Gastrocnemius medialis (tissue), 4 donors: ENCODE measurements around the gene KIF26B.

Source experiments
- POLR2A ChIP-seq, 2 donors: fragments of 450-650 bp; IDR thresholded peaks; one replicate each; pipeline ENCODE4 v1.6.1; 2017; ENCODE audit warnings: antibody characterized with exemption in 2 of 2, mild to moderate bottlenecking in 2 of 2, moderate library complexity in 2 of 2
- TF ChIP-seq, protein P1 (sequence below), 5 experiments: fragments of 450-650 bp in 3 of 5; fragments of 200-600 bp in 2 of 5; sonication (generic) in 2 of 5; IDR thresholded peaks in 4 of 5; conservative IDR thresholded peaks in 1 of 5; 1 replicate in 4 of 5; 2 replicates in 1 of 5; pipeline ENCODE4 v1.5.1; 2016 to 2019; ENCODE audit warnings: antibody characterized with exemption in 5 of 5, mild to moderate bottlenecking in 3 of 5, moderate library complexity in 3 of 5

DNA sequence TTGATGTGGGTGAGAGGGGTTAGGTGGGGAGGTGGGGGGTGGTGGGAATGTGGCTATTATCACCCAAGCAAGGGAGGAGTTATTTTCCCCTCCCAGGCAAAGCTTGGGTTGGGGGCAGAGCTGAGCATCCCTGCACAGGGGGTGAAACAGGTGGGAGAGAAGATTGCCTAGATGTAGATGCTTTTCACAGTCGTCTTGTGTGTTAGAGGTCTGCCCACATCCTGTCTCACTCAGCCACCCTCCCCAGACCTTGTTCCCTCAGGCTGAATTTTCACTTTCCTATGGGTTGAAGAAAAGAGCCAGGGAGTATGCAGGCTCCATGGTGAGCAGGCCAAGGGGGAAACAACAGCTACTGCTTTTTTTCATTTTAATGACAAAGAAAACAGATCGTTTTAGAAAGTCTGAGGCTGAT, 223.5 kb downstream of the KIF26B start:
- TF ChIP-seq POLR2A (IDR thresholded peaks at IDR 0.05), result no peak
- TF ChIP-seq, protein P1, sequence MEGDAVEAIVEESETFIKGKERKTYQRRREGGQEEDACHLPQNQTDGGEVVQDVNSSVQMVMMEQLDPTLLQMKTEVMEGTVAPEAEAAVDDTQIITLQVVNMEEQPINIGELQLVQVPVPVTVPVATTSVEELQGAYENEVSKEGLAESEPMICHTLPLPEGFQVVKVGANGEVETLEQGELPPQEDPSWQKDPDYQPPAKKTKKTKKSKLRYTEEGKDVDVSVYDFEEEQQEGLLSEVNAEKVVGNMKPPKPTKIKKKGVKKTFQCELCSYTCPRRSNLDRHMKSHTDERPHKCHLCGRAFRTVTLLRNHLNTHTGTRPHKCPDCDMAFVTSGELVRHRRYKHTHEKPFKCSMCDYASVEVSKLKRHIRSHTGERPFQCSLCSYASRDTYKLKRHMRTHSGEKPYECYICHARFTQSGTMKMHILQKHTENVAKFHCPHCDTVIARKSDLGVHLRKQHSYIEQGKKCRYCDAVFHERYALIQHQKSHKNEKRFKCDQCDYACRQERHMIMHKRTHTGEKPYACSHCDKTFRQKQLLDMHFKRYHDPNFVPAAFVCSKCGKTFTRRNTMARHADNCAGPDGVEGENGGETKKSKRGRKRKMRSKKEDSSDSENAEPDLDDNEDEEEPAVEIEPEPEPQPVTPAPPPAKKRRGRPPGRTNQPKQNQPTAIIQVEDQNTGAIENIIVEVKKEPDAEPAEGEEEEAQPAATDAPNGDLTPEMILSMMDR (IDR thresholded peaks at IDR 0.05 in 4 of 5, conservative IDR thresholded peaks at IDR 0.05 in 1 of 5), result no peak
